C4-2B (cell line): ENCODE data around the gene ZNF835.

Experiments
- H3K27ac ChIP-seq: fragments of 450-650 bp; 2 replicates; pipeline ENCODE4 v1.5.1; 2017
- ZFX ChIP-seq: fragments of 450-650 bp; IDR thresholded peaks from 2 replicates; pipeline ENCODE4 v1.6.1; 2017
- TF ChIP-seq, protein P1 (sequence below): fragments of 450-650 bp; conservative IDR thresholded peaks from 2 replicates; pipeline ENCODE4 v1.5.1; 2017; ENCODE audit warnings: mild to moderate bottlenecking

Gene ZNF835

DNA sequence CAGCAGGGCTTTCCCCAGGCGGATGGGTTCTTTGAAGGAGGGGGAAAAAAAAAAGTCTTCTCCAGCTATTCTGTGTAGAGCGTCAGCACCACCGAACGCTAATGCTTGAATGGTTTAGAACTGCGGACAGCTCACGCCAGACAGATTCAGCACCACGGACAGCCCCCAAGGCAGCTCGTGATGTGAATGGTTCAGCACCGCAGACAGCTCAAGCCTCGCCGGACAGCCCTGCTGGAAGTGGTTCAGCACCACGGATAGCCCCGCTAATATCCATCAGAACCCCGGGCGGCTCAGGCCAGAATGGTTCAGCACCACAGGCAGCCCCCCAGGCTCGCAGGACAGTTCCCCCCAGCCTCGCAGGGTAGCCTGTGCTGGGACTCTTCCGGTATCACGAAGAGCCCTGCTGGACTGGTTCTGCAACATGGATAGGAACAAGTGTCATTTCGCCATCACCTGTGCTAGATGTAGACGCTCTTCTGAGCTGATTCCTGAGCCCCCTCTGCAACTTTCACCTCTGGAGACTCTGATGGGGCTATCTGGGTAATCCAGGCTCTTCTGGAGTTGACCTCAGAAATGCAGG, 33.5 kb downstream of the ZNF835 start:
- H3K27ac ChIP-seq, result no peak overlapping the region
- TF ChIP-seq, protein P1, sequence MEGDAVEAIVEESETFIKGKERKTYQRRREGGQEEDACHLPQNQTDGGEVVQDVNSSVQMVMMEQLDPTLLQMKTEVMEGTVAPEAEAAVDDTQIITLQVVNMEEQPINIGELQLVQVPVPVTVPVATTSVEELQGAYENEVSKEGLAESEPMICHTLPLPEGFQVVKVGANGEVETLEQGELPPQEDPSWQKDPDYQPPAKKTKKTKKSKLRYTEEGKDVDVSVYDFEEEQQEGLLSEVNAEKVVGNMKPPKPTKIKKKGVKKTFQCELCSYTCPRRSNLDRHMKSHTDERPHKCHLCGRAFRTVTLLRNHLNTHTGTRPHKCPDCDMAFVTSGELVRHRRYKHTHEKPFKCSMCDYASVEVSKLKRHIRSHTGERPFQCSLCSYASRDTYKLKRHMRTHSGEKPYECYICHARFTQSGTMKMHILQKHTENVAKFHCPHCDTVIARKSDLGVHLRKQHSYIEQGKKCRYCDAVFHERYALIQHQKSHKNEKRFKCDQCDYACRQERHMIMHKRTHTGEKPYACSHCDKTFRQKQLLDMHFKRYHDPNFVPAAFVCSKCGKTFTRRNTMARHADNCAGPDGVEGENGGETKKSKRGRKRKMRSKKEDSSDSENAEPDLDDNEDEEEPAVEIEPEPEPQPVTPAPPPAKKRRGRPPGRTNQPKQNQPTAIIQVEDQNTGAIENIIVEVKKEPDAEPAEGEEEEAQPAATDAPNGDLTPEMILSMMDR, result no peak
- TF ChIP-seq ZFX, result no peak

DNA sequence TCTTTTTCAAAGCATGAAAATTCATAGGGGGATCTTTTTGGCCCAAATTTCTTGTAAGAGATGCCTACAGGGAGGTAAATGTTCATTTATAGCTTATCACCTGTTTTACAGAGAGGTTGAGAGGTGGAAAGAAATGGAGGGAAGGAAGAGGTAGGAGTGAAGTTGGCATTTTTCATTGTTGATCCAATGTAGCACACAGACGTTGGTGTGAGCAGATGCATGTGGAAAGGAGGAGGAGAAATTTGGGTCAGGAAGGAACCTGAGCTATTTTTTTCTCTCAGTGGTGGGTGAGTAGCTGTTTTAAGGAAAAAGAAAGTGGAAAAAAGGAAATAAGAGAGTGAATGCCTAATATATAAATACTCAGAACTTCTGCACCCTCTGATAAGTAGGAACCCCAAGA, 38.5 kb downstream of the ZNF835 start:
- TF ChIP-seq, protein P1, result no peak
- TF ChIP-seq ZFX, result no peak
- H3K27ac ChIP-seq, result no peak overlapping the region

DNA sequence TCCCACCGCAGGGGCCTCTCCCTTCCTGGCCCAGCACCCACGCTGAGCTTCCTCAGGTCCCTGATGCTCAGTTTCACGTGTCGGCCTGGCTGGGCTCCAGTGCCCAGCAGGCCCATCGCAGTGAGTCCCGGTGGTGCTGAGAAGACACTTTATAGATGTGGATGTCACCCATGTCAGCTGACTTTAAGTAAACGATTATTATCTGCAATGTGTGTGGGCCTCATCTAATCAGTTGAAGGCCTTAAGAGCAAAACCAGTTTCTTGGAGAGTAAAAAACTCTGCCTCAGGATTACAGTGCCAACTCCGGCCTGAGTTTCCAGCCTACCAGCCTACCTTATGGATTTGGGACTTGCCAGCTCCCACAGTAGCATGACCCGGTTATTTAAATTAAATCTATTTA, 45.8 kb downstream of the ZNF835 start:
- no peak for TF ChIP-seq ZFX
- TF ChIP-seq, protein P1, result no peak
- H3K27ac ChIP-seq, result no peak overlapping the region

DNA sequence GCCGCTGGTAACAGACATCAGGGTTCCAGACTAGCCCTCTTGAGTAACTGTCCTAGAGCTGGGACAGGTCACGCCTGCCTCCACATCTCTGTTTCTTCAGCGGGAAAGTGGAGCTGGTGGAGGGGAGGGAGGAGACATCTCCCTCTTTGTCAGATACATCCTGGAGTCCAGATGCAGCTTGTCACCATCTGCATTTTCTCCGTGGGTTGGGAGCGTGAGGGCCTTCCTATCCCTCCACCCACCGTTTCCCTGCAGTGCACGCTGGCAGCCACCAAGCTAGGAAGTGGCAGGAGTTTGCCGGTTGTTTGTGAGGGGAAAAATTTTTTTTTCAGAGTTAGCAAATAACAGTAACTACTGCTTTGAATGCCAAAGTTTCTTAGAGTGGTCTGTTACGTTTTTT, 48.6 kb downstream of the ZNF835 start:
- no peak overlapping the region for H3K27ac ChIP-seq
- TF ChIP-seq, protein P1, result no peak

DNA sequence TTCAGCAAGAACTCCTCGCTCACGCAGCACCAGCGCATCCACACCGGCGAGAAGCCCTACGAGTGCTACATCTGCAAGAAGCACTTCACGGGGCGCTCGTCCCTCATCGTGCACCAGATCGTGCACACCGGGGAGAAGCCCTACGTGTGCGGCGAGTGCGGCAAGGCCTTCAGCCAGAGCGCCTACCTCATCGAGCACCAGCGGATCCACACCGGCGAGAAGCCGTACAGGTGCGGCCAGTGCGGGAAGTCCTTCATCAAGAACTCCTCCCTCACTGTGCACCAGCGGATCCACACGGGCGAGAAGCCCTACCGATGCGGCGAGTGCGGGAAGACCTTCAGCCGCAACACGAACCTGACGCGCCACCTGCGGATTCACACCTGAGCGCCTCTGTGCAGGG, 49.2 kb downstream of the ZNF835 start:
- TF ChIP-seq, protein P1, result no peak
- no peak for TF ChIP-seq ZFX
- H3K27ac ChIP-seq, result no peak overlapping the region

DNA sequence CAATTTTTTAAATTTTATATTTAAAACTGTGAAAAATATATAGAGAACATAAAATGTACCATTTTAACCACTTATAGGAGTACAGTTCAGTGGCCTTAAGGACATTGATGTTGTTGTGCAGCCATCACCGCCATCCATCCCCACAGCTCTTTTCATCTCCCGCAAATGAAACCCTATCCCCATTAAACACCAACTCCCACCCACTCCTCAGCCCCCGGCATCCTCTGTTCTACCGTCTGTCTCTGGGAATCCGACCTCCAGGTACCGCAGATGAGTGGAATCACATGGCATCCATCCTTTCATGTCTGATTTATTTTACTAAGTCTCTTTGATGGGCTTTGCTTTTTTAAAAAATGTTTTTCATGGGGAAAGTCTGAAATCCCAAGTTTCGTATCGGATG, 52.4 kb downstream of the ZNF835 start:
- TF ChIP-seq ZFX, result no peak
- TF ChIP-seq, protein P1, result no peak
- H3K27ac ChIP-seq, result no peak overlapping the region

DNA sequence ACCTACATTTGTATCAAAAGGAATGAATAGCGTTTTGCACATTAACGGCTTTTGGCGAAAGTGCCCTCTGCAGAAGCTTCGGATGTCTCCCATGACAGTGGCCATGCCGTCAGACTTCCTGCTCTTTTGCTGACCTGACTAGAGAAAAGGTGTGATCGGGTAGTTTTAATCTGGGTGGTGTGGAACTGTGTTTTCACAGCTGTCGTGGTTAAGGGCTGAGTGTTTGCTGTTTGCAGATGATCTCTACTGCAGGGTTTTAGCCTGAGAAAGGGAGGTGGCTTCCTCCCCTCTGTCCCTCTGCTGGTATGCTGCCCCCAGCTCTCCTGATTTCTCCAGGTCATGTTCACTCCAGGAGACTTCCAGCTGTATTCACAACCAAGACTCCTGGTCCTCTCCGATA, 54.0 kb downstream of the ZNF835 start:
- no peak overlapping the region for H3K27ac ChIP-seq
- TF ChIP-seq, protein P1, result no peak
- TF ChIP-seq ZFX, result no peak
